DND-41 (cell line): Measurements from ENCODE around the gene HOXD8.

Experiments
- CTCF ChIP-seq: IDR thresholded peaks from 2 replicates; pipeline ENCODE4 v1.5.1; 2012; ENCODE audit warnings: borderline replicate concordance, low read length, moderate library complexity, mild to moderate bottlenecking; ENCODE audit not compliant: poor library complexity, severe bottlenecking; ENCODE audit errors: extremely low read depth
- EZH2 ChIP-seq: IDR thresholded peaks from 3 replicates; pipeline ENCODE4 v1.6.1; 2012; ENCODE audit warnings: borderline replicate concordance, low read depth, mild to moderate bottlenecking, moderate library complexity, low read length, inconsistent platforms; ENCODE audit not compliant: severe bottlenecking

DNA sequence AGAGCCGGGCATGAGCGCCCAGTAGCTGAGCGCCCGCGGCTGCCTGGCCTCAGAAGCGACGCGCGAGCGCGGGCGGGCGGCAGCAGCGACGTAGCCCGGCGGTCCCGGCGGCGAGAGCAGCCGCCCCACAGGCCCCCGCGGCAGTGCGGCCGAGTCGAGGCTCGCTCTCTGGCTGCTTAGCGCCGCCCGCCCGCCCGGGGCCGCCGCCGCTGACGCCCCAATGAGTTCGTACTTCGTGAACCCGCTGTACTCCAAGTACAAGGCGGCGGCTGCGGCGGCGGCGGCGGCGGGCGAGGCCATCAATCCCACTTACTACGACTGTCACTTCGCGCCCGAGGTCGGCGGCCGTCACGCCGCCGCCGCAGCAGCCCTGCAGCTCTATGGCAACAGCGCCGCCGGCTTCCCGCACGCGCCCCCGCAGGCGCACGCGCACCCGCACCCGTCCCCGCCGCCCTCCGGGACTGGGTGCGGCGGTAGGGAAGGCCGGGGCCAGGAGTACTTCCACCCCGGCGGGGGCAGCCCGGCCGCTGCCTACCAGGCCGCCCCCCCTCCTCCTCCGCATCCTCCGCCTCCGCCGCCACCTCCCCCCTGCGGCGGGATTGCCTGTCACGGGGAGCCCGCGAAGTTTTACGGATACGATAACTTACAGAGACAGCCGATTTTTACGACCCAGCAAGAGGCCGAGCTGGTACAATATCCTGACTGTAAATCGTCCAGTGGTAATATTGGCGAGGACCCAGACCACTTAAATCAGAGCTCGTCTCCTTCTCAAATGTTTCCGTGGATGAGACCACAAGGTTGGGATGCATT, 847 bp downstream of the HOXD8 start:
- TF ChIP-seq CTCF (no peak), EZH2 (no peak)
